Stimulated activated memory B cell treated with anti-CD40 and anti-IgM and Interleukin-4, amounts not matched to agents 10 μg/mL and 1 μg/mL and 100 μg/mL, for 72 hours (primary cell): Measurements from ENCODE around the gene TRIM44.
"Not testable (repeated sequence)": the region's sequence is repeated elsewhere in the genome, so short reads cannot be mapped to it uniquely, and the experiment has no call there.

ENCODE experiments used
- ATAC-seq: fragments of 150-1000 bp; cut with Tn5 transposase; 2 replicates; pipeline ENCODE4 v1.10.0; 2021
- H3K27ac Mint-ChIP-seq: one replicate; pipeline ENCODE4 v1.8.0; 2022; ENCODE audit warnings: mild to moderate bottlenecking, mixed read lengths
- H3K27me3 Mint-ChIP-seq: one replicate; pipeline ENCODE4 v1.8.0; 2022; ENCODE audit warnings: mixed read lengths
- H3K36me3 Mint-ChIP-seq: one replicate; pipeline ENCODE4 v1.8.0; 2022; ENCODE audit warnings: mixed read lengths
- H3K4me1 Mint-ChIP-seq: one replicate; pipeline ENCODE4 v1.8.0; 2022; ENCODE audit warnings: mixed read lengths
- H3K4me3 Mint-ChIP-seq: one replicate; pipeline ENCODE4 v1.8.0; 2022; ENCODE audit warnings: mild to moderate bottlenecking, moderate library complexity, mixed read lengths
- H3K9me3 Mint-ChIP-seq: one replicate; pipeline ENCODE4 v1.8.0; 2022; ENCODE audit warnings: mixed read lengths

The TRIM44 gene

GRCh38 chr11:35764417-35764816 is 101.8 kb downstream of the TRIM44 start:
- Mint-ChIP-seq H3K4me3 (no peak overlapping the region), H3K36me3 (peaks cover 55% of the 10 kb centered on the region), H3K4me1 (peaks cover 20% of the 10 kb centered on the region), H3K27me3 (no peaks in the 10 kb centered on the region), H3K9me3 (no peaks in the 10 kb centered on the region), H3K27ac (no peak overlapping the region)
- ATAC-seq, result no peak

DNA sequence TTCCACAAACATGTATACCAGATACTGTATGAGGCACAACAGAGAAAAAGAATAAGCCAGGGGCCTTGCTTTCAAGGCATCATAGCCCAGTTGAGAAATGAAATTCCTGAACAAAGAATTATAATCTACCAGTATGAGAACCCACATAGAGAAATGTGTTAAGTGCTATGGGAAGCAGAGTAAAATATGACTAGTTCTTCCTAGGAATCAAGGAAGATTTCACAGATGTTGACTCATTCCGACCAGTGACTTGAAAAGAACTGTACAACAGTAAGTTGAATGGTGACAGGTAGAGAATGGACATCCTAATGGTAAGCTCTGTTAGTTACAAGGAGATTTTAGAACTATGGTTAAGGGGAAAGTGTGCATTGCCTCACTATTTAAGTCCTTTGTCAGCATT is 102.6 kb downstream of the TRIM44 start:
- ATAC-seq, result no peak
- peaks cover 20% of the 10 kb centered on the region for H3K4me1 Mint-ChIP-seq
- no peaks in the 10 kb centered on the region for H3K27me3 Mint-ChIP-seq
- no peak overlapping the region for H3K4me3 Mint-ChIP-seq
- H3K9me3 Mint-ChIP-seq, result no peaks in the 10 kb centered on the region
- H3K36me3 Mint-ChIP-seq, result peaks cover 56% of the 10 kb centered on the region
- no peak overlapping the region for H3K27ac Mint-ChIP-seq

DNA sequence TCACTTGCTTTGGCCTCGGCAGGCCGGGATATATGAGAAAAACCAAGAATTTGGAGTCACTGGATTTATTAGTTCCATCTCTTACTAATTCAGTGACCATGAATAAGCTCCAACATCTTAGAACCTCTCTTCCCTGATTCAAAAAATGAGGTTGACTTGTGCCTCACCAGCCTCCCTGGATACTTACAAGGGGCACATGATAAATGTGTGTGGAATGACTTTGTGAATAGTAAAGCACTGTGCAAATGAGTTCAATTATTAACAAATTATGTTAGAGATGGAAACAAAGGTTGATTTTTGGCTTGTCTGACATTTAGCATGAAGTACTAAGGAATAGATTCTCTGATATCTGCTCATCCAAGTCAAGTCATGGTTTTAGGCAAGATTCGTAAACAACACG is 104.1 kb downstream of the TRIM44 start:
- no peak overlapping the region for H3K4me3 Mint-ChIP-seq
- H3K4me1 Mint-ChIP-seq, result peaks cover 19% of the 10 kb centered on the region
- H3K27me3 Mint-ChIP-seq, result no peaks in the 10 kb centered on the region
- no peak overlapping the region for H3K27ac Mint-ChIP-seq
- no peak for ATAC-seq
- H3K9me3 Mint-ChIP-seq, result peaks cover 7% of the 10 kb centered on the region
- peaks cover 59% of the 10 kb centered on the region for H3K36me3 Mint-ChIP-seq

DNA sequence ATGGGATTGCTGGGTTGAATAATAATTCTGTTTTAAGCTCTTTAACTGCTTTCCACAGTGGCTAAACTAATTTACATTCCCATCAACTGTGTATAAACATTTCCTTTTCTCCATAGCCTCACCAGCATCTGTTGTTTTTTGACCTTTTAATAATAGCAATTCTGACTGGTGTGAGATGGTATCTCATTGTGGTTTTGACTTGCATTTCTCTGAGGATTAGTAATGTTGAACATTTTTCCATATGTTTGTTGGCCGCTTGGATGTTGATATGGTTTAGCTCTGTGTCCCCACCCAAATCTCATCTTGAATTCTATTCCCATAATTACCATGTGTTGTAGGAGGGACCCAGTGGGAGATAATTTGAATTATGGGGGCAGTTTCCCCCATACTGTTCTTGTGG is 107.8 kb downstream of the TRIM44 start:
- ATAC-seq, H3K9me3 Mint-ChIP-seq, H3K4me3 Mint-ChIP-seq, H3K27ac Mint-ChIP-seq, H3K27me3 Mint-ChIP-seq: not testable (repeated sequence)
- peaks cover 77% of the 10 kb centered on the region for H3K36me3 Mint-ChIP-seq
- peaks cover 13% of the 10 kb centered on the region for H3K4me1 Mint-ChIP-seq

DNA sequence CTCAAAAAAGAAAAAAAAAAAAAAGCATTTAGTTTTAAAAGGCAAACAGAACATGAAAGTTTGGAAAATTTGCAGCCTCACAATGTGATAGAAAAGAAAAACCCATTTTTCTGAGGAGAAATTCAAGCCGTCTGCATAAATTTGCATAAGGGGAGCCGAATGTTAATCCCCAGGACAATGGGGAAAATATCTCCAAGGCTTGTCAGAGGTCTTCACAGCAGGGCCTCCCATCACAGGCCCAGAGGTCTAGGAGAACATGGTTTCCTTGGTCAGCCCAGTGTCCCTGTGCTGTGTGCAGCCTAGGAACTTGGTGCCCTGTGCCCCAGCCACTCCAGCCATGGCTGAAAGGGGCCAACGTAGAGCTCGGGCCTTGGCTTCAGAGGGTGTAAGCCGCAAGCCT is 109.1 kb downstream of the TRIM44 start:
- H3K27ac Mint-ChIP-seq, result no peak overlapping the region
- peaks cover 14% of the 10 kb centered on the region for H3K9me3 Mint-ChIP-seq
- H3K4me3 Mint-ChIP-seq, result no peak overlapping the region
- H3K27me3 Mint-ChIP-seq, result no peaks in the 10 kb centered on the region
- ATAC-seq, result no peak
- H3K36me3 Mint-ChIP-seq, result peaks cover 80% of the 10 kb centered on the region
- peaks cover 21% of the 10 kb centered on the region for H3K4me1 Mint-ChIP-seq

GRCh38 chr11:35777241-35777640 is 114.7 kb downstream of the TRIM44 start:
- Mint-ChIP-seq H3K9me3 (peaks cover 20% of the 10 kb centered on the region), H3K36me3 (peaks cover 81% of the 10 kb centered on the region)
- not testable (repeated sequence) for H3K4me3 Mint-ChIP-seq

DNA sequence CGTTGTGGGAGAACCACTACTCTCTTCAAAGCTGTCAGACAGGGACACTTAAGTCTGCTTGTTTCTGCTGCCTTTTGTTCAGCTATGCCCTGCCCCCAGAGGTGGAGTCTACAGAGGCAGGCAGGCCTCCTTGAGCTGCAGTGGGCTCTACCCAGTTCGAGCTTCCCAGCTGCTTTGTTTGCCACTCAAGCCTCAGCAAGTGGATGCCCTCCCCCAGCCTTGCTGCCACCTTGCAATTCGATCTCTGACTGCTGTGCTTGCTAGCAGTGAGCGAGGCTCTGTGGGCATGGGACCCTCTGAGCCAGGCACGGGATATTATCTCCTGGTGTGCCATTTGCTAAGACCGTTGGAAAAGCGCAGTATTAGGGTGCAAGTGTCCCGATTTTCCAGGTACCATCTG is 116.4 kb downstream of the TRIM44 start:
- not testable (repeated sequence) for ATAC-seq, H3K27ac Mint-ChIP-seq, H3K27me3 Mint-ChIP-seq, H3K4me3 Mint-ChIP-seq
- peaks cover 19% of the 10 kb centered on the region for H3K9me3 Mint-ChIP-seq
- H3K4me1 Mint-ChIP-seq, result peaks cover 39% of the 10 kb centered on the region
- peaks cover 64% of the 10 kb centered on the region for H3K36me3 Mint-ChIP-seq

More at GRCh38 chr11:35777241-35777640, 114.7 kb downstream of the TRIM44 start:
- not testable (repeated sequence) for ATAC-seq, H3K27me3 Mint-ChIP-seq, H3K27ac Mint-ChIP-seq
- peaks cover 27% of the 10 kb centered on the region for H3K4me1 Mint-ChIP-seq

DNA sequence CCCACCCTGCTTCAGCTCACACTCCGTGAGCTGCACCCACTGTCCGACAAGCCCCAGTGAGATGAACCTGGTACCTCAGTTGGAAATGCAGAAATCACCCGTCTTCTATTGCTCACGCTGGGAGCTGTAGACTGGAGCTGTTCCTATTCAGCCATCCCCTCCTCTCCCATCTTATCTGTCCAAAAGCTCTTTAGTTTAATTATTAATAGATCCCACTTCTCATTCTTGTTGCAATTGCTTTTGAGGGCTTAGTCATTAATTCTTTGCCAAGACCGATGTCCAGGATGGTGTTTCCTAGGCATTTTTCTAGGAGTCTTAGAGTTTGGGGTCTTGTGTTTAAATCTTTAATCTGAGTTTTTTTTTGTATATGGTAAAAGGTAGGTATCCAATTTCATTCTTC is 116.8 kb downstream of the TRIM44 start:
- Mint-ChIP-seq H3K4me1 (peaks cover 41% of the 10 kb centered on the region), H3K27ac (no peak overlapping the region), H3K9me3 (peaks cover 17% of the 10 kb centered on the region), H3K36me3 (peaks cover 59% of the 10 kb centered on the region), H3K27me3 (no peaks in the 10 kb centered on the region), H3K4me3 (no peak overlapping the region)
- ATAC-seq, result no peak

DNA sequence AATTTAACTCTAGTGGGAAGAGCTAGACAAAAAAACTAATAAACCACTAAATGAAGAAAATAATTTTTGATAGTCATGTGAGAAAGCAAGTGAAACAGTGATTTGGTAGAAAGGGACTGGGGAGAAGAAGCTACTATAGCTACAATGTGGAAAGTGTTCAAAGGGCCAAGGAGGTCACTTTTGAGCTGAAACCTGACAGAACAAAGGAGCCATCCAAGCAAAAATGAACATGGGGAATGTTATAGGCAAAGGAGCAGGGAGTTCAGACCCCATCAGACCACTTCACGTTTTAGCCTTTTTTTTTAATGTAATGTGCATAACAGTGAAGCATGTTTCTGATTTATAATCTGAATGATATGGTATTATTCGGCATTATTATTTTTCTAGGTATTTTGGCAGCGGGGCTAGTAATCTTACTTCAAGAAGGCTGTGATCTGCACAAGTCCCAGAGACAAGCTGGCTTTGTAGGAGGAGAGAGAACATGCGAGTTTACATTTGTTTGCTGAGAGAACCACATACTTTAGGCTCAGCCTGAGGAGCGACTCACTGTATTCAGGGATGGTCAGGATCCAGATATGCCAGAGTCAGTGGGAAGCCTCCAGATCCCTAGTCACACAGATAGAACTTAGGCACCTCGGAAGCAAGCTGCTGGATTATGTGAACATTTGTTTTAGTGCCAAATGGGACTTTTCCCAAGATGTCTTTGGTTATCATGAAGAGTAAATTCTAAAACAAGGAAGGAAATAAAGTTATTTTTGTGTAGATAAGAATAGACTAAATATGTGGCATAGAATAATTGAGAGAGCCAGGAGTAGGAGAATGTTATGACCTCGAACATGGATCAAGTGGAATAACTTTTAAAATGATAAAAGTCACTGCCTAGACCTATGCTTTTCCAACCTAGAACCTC is 118.6 kb downstream of the TRIM44 start:
- H3K4me1 Mint-ChIP-seq, result peaks cover 39% of the 10 kb centered on the region
- H3K27ac Mint-ChIP-seq, result no peak overlapping the region
- ATAC-seq, result no peak
- H3K36me3 Mint-ChIP-seq, result peaks cover 48% of the 10 kb centered on the region
- peaks cover 17% of the 10 kb centered on the region for H3K9me3 Mint-ChIP-seq
- no peaks in the 10 kb centered on the region for H3K27me3 Mint-ChIP-seq
- no peak overlapping the region for H3K4me3 Mint-ChIP-seq

DNA sequence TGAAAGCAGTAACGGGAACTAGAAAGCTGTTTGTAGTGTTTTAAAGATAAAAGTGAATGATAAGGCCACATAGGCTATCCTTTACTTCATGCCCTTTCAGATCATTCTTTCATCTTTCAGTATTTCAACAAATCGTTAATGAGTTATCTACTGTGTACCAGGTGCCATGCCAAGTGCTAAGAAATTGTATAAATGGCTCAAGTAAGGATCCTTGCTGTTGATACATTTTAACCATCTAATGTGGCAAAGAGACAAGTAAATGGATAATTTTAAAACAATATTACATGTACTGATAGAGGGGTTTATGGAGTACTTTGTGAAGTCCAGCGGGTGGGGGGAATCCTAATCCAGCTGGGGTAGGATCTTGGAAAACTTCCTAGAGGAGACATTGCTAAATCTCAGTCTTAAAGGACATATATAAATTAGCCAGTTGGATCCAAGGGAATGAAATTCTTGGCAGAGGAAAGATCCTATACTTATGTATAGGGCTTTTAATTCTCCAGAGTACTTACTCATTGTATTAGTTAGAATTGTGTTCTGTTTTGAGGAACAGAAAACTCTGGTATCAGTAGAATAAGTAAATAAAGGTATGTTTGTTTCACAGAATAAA is 119.4 kb downstream of the TRIM44 start:
- Mint-ChIP-seq H3K4me1 (peaks cover 32% of the 10 kb centered on the region), H3K36me3 (peaks cover 44% of the 10 kb centered on the region)
- ATAC-seq, result no peak

DNA sequence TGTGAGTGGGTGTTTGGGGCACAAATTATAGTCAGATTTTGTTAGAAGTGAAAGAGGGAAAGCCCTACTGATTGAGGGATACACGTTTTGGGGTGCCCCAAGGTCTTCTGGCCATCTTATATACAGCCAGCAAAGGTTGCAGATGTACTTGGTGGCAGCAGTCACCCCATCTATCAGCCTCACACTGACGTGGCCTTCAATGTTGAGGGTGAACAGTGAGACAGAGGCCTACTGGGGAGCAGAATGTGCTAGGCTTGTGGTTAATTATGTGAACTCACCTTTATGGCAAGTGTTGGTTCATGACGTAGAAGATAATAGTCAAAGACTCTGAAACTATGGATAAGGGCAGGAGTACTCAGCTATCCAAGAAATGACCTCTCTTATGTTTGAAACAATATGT is 121.2 kb downstream of the TRIM44 start:
- Mint-ChIP-seq H3K27me3 (no peaks in the 10 kb centered on the region), H3K4me3 (no peak overlapping the region), H3K36me3 (peaks cover 26% of the 10 kb centered on the region), H3K27ac (no peak overlapping the region), H3K4me1 (peaks cover 37% of the 10 kb centered on the region), H3K9me3 (peaks cover 4% of the 10 kb centered on the region)
- no peak for ATAC-seq

More for the DNA sequence above, 119.4 kb downstream of the TRIM44 start:
- no peaks in the 10 kb centered on the region for H3K27me3 Mint-ChIP-seq
- H3K9me3 Mint-ChIP-seq, result peaks cover 12% of the 10 kb centered on the region
- H3K4me3 Mint-ChIP-seq, result no peak overlapping the region
- no peak overlapping the region for H3K27ac Mint-ChIP-seq

- Mint-ChIP-seq H3K27me3 (no peaks in the 10 kb centered on the region), H3K4me3 (no peak overlapping the region), H3K9me3 (no peaks in the 10 kb centered on the region), H3K27ac (no peak overlapping the region), H3K36me3 (peaks cover 17% of the 10 kb centered on the region), H3K4me1 (peaks cover 37% of the 10 kb centered on the region)
- ATAC-seq, result no peak
Observed at GRCh38 chr11:35784699-35785098, 122.1 kb downstream of the TRIM44 start.

- Mint-ChIP-seq H3K9me3 (no peaks in the 10 kb centered on the region), H3K4me3 (no peak overlapping the region), H3K36me3 (peaks cover 18% of the 10 kb centered on the region), H3K4me1 (peaks cover 35% of the 10 kb centered on the region), H3K27me3 (no peaks in the 10 kb centered on the region), H3K27ac (no peak overlapping the region)
- no peak for ATAC-seq
Observed at GRCh38 chr11:35785287-35786167, 123.0 kb downstream of the TRIM44 start.

- no peak for ATAC-seq
- Mint-ChIP-seq H3K9me3 (no peaks in the 10 kb centered on the region), H3K27ac (no peak overlapping the region), H3K4me1 (peaks cover 28% of the 10 kb centered on the region), H3K36me3 (peaks cover 18% of the 10 kb centered on the region), H3K4me3 (no peak overlapping the region), H3K27me3 (no peaks in the 10 kb centered on the region)
Observed at GRCh38 chr11:35786188-35786587, 123.6 kb downstream of the TRIM44 start.

- H3K27ac Mint-ChIP-seq, result no peak overlapping the region
- H3K4me1 Mint-ChIP-seq, result peaks cover 20% of the 10 kb centered on the region
- no peaks in the 10 kb centered on the region for H3K9me3 Mint-ChIP-seq
- no peak for ATAC-seq
- H3K36me3 Mint-ChIP-seq, result peaks cover 21% of the 10 kb centered on the region
- no peaks in the 10 kb centered on the region for H3K27me3 Mint-ChIP-seq
- no peak overlapping the region for H3K4me3 Mint-ChIP-seq
Observed at GRCh38 chr11:35787013-35787504, 124.5 kb downstream of the TRIM44 start.
